CD4-positive, alpha-beta T cell treated with Interleukin-17A for 1 hour (primary cell): Measurements from ENCODE around the gene PPP2R2D.

Experiments used
- DNase-seq: peaks from one replicate; pipeline ENCODE4 v3.0.0-alpha.2; 2020

Gene PPP2R2D

DNA sequence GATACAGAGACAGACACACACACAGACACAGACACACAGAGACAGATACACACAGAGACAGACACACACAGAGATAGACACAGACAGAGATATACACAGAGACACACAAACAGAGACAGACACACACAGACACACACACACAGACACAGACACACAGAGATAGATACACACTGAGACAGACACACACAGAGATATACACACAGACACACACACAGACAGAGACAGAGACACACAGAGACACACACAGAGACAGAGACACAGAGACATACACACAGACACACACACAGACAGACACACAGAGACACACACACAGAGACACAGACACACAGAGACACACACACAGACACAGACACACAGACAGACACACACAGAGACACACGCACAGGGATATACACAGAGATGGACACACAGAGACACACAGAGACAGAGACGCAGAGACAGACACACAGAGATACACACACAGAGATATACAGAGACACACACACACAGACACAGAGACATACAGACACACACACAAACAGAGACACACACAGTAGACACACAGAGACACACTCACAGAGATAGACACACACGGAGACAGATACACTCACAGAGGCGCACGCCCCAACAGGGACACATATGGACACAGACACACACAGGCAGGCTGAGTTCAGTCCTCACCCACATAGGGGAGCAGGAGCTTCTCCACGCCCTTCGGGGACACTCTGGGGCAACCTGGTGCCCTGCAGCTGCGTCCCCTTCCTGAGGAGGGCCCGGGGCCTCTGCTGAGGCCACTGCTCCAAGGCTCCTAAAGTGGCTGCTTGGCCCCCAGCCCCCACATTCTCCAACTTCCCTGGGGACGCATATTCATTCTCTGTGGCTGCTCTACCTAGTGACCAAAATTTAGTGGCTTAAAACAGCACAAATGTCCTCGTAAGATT, 10.3 kb upstream of the PPP2R2D start:
- no peak for DNase-seq

GRCh38 chr10:131891196-131891928, 9.4 kb upstream of the PPP2R2D start:
- no peak for DNase-seq

DNA sequence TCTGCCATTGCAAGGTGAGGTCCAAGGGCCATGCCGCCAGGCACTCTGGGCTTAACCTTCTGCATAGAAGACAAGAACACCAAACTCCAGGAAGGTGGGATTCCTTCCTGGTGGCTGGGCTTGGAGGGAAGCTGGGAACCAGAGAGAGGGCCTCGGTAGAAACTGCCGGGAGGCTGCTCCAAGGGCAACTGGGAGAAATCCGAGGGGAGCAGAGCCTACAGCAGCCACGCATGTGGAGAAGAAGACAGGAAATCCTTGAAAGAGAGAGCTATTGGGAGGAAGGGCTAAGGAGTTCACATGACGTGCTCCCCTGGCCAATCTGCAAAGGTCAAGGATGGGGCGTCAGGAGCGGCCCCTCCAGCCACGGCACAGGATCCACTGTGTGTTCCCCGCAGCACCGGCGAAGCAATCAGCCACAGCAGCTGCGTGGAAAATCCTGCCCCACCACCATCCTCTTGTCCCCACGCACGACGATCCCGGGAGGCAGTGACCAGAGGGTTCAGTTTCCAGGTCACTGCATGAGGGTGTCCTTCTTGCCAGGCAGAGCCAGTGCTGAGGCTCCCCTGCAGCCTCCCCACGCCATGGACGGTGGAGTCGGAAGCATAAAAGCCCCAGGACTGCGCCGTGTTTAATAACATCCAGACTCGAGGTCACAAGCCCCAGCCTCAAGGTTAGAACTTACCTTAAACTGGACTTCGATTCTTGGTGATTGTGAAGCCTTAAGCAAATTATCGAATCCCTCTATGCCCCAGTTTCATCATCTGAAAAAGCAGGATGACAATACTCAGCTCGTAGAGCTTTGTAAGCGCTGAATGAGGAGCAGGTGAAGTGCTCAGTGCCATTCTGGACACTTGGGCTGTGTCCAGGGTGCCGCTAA, 8.6 kb upstream of the PPP2R2D start:
- no peak for DNase-seq

DNA sequence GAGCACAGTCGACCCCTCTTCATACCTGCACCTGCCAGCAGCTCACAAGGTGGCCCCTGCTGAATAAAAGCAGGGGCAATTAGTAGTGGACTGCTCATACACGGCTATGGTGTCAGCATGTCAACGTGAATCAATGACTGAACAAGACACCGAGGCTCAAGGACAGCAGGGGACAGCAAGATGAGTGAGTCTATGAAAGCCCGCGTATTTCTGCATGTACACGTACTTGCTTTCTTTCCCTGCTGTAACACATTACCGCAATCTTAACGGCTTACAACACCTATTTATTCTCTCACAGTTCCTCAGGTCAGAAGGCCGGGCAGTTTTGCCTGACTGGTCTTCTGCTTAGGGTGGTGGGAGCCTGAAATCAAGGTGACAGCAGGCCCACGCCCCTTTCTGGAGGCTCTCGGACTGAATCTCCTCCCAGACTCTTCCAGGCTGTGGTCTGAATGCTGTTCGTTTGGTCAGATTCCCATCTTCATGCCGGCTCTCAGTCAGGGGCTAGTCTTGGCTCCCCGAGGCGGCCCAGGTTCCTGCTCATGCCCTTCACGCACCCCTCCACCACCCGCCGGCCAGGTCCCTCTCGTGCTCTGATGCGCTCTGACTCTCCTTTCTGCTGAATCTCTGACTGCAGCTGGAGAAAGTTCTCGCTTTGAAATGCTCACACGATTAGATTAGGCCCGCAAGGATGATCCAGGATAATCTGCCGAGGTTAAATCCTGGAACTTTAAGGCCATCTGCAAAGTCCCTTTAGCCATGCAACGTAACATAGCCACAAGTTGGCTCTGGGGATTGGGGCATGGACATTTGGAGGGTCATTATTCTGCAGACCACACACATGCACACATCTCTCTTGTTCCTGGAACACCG, 7.8 kb upstream of the PPP2R2D start:
- DNase-seq, result no peak

- DNase-seq, result no peak
Observed at GRCh38 chr10:131895116-131895515, 5.7 kb upstream of the PPP2R2D start.

DNA sequence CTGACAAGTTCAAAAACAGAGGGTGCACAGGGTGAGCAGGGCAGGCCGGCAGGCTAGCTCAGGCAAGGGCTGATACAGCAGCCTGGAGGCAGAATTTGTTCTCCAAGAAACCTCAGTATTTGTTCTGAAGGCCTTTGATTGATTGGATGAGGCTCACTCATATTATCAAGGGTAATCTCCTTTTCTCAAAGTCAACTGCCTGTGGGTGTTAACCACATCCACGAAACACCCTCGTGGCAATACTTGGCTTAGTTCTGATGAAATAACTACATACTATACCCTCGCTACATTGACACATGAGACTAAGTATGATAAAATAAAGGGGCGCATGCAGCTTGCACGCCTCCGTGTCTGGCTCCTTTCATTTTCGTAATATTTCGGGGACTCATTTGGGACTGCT, 4.4 kb upstream of the PPP2R2D start:
- DNase-seq, result peak; percentile 72

GRCh38 chr10:131897297-131897899, 3.4 kb upstream of the PPP2R2D start:
- no peak for DNase-seq

GRCh38 chr10:131898061-131898460, 2.7 kb upstream of the PPP2R2D start:
- no peak for DNase-seq

DNA sequence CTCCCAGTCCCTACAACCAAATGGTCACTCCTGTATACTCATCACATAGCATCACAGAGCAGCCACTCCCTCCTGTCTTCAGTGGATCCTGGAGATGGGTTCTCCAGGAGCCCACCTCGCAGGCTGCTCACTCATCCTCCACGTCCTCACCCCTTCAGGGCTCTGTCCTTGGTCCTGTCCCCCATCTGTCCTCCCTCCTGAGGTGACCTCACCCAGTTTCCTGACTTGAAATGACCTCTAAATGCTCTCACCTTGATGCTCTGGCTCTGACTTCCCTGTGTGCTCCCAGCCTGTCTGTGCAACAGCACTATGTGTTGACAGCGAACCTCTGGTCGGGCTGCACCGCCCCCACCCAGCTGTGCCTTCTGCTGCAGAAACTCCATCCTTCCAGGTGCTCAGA, 2.1 kb upstream of the PPP2R2D start:
- DNase-seq, result no peak

GRCh38 chr10:131899116-131899690, 1.6 kb upstream of the PPP2R2D start:
- DNase-seq, result no peak

DNA sequence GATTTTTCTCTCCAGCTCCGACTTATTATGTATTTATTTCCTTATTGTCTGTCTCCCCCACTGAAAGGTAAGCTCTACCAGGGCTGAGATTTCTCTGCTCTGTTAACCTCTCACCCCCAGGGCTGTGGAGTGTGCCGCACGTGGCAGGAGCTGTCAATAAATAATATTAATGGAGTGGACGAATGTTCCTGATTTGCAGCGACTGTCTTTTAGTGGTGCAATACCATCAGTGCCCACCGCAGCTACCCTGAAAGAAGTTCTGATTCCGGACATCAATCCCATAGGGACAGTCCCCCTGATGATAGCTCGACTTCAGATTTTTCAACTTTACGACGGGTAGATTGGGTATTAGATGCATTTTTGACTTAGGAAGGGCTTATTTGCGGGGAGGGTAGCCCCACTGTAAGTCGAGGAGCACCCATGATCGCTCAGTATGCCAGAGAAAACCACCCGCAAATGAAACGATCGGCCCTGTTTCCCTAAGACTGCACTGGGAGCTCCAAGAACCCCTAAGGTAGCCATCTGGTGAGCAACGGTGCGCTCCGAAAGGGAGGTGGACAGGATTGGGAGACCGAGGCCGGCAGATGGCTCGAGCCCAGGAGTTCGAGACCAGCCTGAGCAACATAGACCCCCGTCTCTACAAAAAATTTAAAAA, 986 bp upstream of the PPP2R2D start:
- no peak for DNase-seq

DNA sequence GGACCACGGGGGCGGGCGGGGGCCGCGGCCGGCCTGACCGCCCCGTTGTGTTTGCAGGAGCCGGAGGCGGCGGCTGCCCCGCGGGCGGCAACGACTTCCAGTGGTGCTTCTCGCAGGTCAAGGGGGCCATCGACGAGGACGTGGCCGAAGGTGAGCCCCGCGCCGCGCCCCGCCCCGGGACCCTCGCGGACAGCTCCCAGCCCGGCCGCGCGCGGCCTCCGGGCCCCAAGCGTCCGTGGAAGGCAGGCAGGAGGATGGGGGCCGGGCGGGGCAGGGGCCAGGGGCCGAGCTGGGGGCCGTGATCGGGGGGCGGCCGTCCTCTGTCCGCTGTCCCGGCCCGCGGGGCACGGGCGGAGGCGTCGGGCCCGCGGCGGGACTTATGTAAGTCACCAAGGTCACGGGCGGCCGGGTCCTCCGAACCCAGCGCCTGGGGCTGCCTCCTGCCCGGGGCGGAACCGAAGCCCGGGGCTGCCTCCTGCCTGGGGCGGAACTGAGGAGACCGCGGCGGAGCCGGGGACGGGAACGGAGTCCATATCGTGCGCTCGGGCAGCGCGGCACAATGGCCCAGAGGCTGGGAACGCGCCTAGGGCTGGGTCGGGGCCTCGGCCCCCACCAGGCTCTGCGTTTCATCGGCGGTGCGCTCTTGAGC, 497 bp downstream of the PPP2R2D start:
- peak; percentile 56 for DNase-seq

DNA sequence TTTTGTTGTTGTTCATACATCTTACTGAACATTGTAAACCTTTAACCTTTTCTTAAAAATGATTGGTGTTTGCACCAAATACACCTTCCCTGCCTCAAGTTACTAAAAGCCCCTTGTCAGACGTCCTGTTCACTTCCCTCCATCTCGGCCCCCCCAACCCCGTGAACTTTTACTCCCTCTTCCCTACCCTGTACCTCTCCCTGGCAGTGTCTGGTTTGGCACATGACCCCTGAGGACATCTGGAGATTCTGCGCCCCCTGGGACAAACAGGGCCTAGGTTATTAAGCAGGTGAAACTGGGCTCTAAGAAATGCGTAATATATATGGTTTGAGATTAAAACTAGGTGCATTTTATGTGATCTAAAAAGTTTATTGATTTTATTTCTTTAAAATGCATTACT, 1.4 kb downstream of the PPP2R2D start:
- DNase-seq, result no peak

DNA sequence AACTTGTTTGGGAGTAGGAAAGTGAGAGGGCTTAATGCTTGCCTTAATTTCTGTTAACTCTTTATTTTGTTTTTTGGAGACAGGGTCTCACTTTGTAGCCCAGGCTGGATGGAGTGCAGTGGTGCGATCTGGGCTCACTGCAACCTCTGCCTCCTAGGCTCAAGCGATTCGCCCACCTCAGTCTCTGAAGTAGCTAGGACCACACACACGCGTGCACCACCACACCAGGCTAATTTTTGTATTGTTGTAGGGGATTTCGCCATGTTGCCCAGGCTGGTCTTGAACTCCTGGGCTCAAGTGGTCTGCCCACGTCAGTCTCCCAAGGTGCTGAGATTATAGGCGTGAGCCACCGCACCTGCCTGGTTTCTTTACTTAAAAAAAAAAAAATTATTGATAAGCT, 1.9 kb downstream of the PPP2R2D start:
- no peak for DNase-seq

DNA sequence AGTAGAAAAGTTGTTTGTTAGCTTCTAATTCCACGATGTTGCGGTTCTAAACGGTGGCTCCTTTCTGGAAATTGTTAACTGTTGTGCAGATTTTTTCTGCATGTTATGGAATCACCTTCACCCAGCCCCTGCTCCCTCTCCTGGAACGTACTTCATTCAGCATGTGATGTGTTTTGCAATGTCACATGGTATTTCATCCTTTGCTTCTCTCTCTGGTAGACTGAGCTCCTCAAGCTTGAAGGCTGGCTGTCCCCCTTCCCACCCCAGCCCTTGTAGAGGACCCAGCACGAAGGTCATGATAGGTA, 4.4 kb downstream of the PPP2R2D start:
- no peak for DNase-seq

DNA sequence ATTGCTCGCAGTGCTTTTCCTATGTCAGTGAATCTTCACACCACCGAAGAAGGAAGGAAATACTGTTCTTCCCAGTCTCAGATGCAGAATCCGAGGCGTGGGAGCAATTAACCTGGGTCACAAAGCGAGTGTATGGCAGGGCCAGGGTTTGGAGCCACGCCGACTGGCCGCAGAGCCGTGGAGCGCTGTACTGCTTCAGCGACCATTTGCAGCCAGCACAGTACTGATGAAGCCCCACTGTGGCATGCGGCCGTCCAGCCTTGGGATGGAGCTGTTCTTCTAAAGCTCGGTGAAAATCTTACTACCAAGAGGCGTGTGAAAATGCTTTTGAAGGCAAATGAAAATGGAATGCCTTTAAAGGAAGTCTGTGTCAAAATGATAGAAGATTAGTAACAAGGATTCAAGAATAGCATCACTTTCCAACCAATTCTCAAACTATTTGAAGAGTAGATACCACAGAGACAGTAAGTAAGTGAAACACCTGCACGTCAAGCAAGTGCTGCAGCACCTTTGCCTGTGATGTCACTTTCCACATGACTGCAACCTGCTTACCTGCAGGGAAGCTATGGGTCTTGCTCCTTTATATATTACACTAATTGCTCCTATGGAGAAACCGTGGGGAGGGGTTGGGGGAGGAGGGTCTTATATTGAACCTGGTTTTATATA, 4.9 kb downstream of the PPP2R2D start:
- DNase-seq, result no peak

GRCh38 chr10:131906269-131906639, 5.4 kb downstream of the PPP2R2D start:
- DNase-seq, result no peak

- peak; percentile 40 for DNase-seq
Observed at GRCh38 chr10:131907679-131908078, 6.9 kb downstream of the PPP2R2D start.

DNA sequence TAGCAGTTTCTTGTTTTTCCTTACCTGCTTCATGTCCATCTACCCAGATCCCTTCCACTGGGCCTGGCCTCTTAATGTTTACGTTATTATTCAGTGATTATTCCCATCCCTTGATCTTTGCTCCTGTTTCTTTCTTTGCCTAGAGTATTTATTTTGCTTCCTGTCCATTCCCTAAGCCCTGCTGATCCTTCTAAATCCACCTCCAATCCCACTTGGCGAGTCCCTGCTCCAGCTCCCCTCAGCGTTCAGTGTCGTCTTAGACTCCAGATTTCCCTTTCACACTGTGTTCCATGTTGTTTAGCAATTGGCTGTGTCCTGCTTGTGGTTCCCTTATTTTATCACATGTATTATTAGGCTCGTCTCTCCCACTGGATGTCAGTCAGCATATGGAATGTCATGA, 7.3 kb downstream of the PPP2R2D start:
- no peak for DNase-seq
